ENCODE data around the gene PXMP2. TPM values are rescaled to one million over a fixed set of nuclear protein-coding genes. Genes with fewer than 3 reads are reported as not detected.

The PXMP2 gene
- total and polyA plus RNA-seq, 2 donors from 2014 or later = 23.4 to 90.9 TPM

DNA sequence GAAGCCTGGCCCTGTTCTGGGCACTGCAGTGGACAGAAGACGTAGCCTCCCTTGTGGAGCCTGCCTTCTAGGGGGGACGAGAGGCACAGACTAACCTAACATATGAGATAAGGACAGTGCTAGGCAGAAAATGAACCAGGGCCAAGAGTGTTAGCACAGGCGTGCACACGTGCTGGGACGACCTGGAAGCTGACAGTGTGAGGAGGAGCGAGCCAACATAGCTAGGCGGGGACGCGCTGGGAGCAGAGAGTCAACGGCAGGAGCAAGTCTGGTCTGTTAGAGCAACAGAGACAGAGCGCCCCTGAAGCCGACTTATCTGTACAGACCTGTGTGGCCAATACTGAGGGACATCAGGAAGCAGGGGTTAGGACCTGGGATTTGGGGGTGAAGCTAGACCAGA is 8.0 kb downstream of the PXMP2 start:
- no peak for TF ChIP-seq CTCF (IDR thresholded peaks at IDR 0.05; ENCODE audit: borderline replicate concordance, extremely low read depth, insufficient read depth)
- DNase-seq (no peak), FAIRE-seq (no peak)
- no peak overlapping the region for H3K27ac ChIP-seq (ENCODE audit: low read depth in 2 of 2, low read length in 2 of 2)
- no peaks in the 10 kb centered on the region for H3K9me3 ChIP-seq (ENCODE audit: control insufficient read depth in 2 of 3, insufficient read depth in 1 of 3, low read length in 3 of 3)
- intact Hi-C loops (cut with DNase I) = no loop called here
- no peaks in the 10 kb centered on the region for H3K4me1 ChIP-seq (ENCODE audit: control insufficient read depth in 2 of 3, insufficient read depth in 2 of 3, low read depth in 1 of 3, low read length in 3 of 3)
- H3K27me3 ChIP-seq (ENCODE audit: control insufficient read depth, insufficient read depth, low read length) = no peaks in the 10 kb centered on the region
- H3K36me3 ChIP-seq (ENCODE audit: control insufficient read depth in 2 of 3, insufficient read depth in 3 of 3, low read length in 3 of 3) = peaks cover 0 to 19% (median 5%) of the 10 kb centered on the region in 3 donors
- no peak overlapping the region for H3K9ac ChIP-seq (ENCODE audit: low read length in 3 of 3)
- no peak overlapping the region for H3K4me3 ChIP-seq (ENCODE audit: low read length in 3 of 3)

GRCh38 chr12:132698341-132698740 is 11.0 kb downstream of the PXMP2 start:
- no peaks in the 10 kb centered on the region for H3K27me3 ChIP-seq (ENCODE audit: control insufficient read depth, insufficient read depth, low read length)
- peaks cover 0 to 17% (median 13%) of the 10 kb centered on the region in 3 donors for H3K36me3 ChIP-seq (ENCODE audit: control insufficient read depth in 2 of 3, insufficient read depth in 3 of 3, low read length in 3 of 3)
- intact Hi-C loops (cut with DNase I) = no loop called here
- no peak overlapping the region for H3K4me3 ChIP-seq (ENCODE audit: low read length in 3 of 3)
- TF ChIP-seq CTCF (IDR thresholded peaks at IDR 0.05; ENCODE audit: borderline replicate concordance, extremely low read depth, insufficient read depth) = no peak
- FAIRE-seq (no peak), DNase-seq (no peak)
- no peak overlapping the region for H3K27ac ChIP-seq (ENCODE audit: low read depth in 2 of 2, low read length in 2 of 2)
- H3K4me1 ChIP-seq (ENCODE audit: control insufficient read depth in 2 of 3, insufficient read depth in 2 of 3, low read depth in 1 of 3, low read length in 3 of 3) = no peaks in the 10 kb centered on the region
- H3K9ac ChIP-seq (ENCODE audit: low read length in 3 of 3) = no peak overlapping the region
- no peaks in the 10 kb centered on the region for H3K9me3 ChIP-seq (ENCODE audit: control insufficient read depth in 2 of 3, insufficient read depth in 1 of 3, low read length in 3 of 3)

- FAIRE-seq (no peak), DNase-seq (no peak)
- Histone ChIP-seq H3K27me3 (ENCODE audit: control insufficient read depth, insufficient read depth, low read length) (no peaks in the 10 kb centered on the region), H3K36me3 (ENCODE audit: control insufficient read depth in 2 of 3, insufficient read depth in 3 of 3, low read length in 3 of 3) (peaks cover 0 to 21% (median 13%) of the 10 kb centered on the region in 3 donors), H3K9ac (ENCODE audit: low read length in 3 of 3) (no peak overlapping the region), H3K27ac (ENCODE audit: low read depth in 2 of 2, low read length in 2 of 2) (no peak overlapping the region), H3K9me3 (ENCODE audit: control insufficient read depth in 2 of 3, insufficient read depth in 1 of 3, low read length in 3 of 3) (no peaks in the 10 kb centered on the region), H3K4me1 (ENCODE audit: control insufficient read depth in 2 of 3, insufficient read depth in 2 of 3, low read depth in 1 of 3, low read length in 3 of 3) (no peaks in the 10 kb centered on the region), H3K4me3 (ENCODE audit: low read length in 3 of 3) (no peak overlapping the region)
- no peak for TF ChIP-seq CTCF (IDR thresholded peaks at IDR 0.05; ENCODE audit: borderline replicate concordance, extremely low read depth, insufficient read depth)
- intact Hi-C loops (cut with DNase I) = no loop called here
These were observed 12.9 kb downstream of the PXMP2 start for GRCh38 chr12:132700212-132700822.

GRCh38 chr12:132702640-132703039 is 15.3 kb downstream of the PXMP2 start:
- FAIRE-seq = no peak
- no peak overlapping the region for H3K27ac ChIP-seq (ENCODE audit: low read depth in 2 of 2, low read length in 2 of 2)
- DNase-seq = no peak
- H3K9ac ChIP-seq (ENCODE audit: low read length in 3 of 3) = no peak overlapping the region
- intact Hi-C loops (cut with DNase I) = no loop called here
- H3K4me3 ChIP-seq (ENCODE audit: low read length in 3 of 3) = no peak overlapping the region
- H3K27me3 ChIP-seq (ENCODE audit: control insufficient read depth, insufficient read depth, low read length) = no peaks in the 10 kb centered on the region
- peaks cover 0 to 21% (median 9%) of the 10 kb centered on the region in 3 donors for H3K36me3 ChIP-seq (ENCODE audit: control insufficient read depth in 2 of 3, insufficient read depth in 3 of 3, low read length in 3 of 3)
- TF ChIP-seq CTCF (IDR thresholded peaks at IDR 0.05; ENCODE audit: borderline replicate concordance, extremely low read depth, insufficient read depth) = no peak
- H3K9me3 ChIP-seq (ENCODE audit: control insufficient read depth in 2 of 3, insufficient read depth in 1 of 3, low read length in 3 of 3) = no peaks in the 10 kb centered on the region
- no peaks in the 10 kb centered on the region for H3K4me1 ChIP-seq (ENCODE audit: control insufficient read depth in 2 of 3, insufficient read depth in 2 of 3, low read depth in 1 of 3, low read length in 3 of 3)
